Uterus (tissue), 4 donors: ENCODE data around the gene FAM53B. TPM values are rescaled to one million over a fixed set of nuclear protein-coding genes. Genes with fewer than 3 reads are reported as not detected.

ENCODE experiments used
- DNase-seq, 2 donors: peaks; one replicate each; pipeline ENCODE4 v3.0.0-alpha.2; 2019 to 2020
- H3K27ac ChIP-seq, 2 donors: fragments of 200-600 bp; sonication (generic); 1 replicate in 1 of 2; 2 replicates in 1 of 2; pipeline ENCODE4 v1.5.1; 2016 to 2018
- H3K27me3 ChIP-seq, 2 donors: fragments of 200-600 bp; sonication (generic); one replicate each; pipeline ENCODE4 v1.5.1; 2018 to 2019; ENCODE audit warnings: control low read depth in 1 of 2
- H3K36me3 ChIP-seq, 2 donors: fragments of 200-600 bp; sonication (generic); one replicate each; pipeline ENCODE4 v1.5.1; 2019; ENCODE audit warnings: control low read depth in 1 of 2
- H3K4me1 ChIP-seq, 2 donors: fragments of 200-600 bp; sonication (generic); one replicate each; pipeline ENCODE4 v1.5.1; 2018 to 2019; ENCODE audit warnings: control low read depth in 1 of 2
- H3K4me3 ChIP-seq, 2 donors: fragments of 200-600 bp; sonication (generic); 1 replicate in 1 of 2; 2 replicates in 1 of 2; pipeline ENCODE4 v1.5.1; 2018 to 2019; ENCODE audit warnings: mild to moderate bottlenecking in 1 of 2
- H3K9me3 ChIP-seq, 2 donors: fragments of 200-600 bp; sonication (generic); one replicate each; pipeline ENCODE4 v1.5.1; 2019; ENCODE audit warnings: control low read depth in 1 of 2
- POLR2A ChIP-seq, 2 donors: fragments of 450-650 bp; IDR thresholded peaks; one replicate each; pipeline ENCODE4 v1.6.1; 2016; ENCODE audit warnings: antibody characterized with exemption in 2 of 2, mild to moderate bottlenecking in 1 of 2, moderate library complexity in 1 of 2
- intact Hi-C: fragments of 100-400 bp; cut with DNase I; formaldehyde crosslinking; loops from one replicate; pipeline ENCODE4 v1.15.1; 2023; ENCODE audit warnings: low total_unique reads
- total RNA-seq, 4 donors: library from RNA; depleted of rRNA in 3 of 4; stranded (reverse); fragments of >200 nt in 3 of 4; gene quantifications; one replicate each; pipeline versions ENCODE4 v1.1.0 to v1.2.4, GENCODE V29; 2014 to 2023
- TF ChIP-seq, protein P1 (sequence below), 4 experiments: fragments of 200-600 bp in 2 of 4; fragments of 450-650 bp in 2 of 4; sonication (generic) in 2 of 4; IDR thresholded peaks; one replicate each; pipeline ENCODE4 v1.5.1; 2016 to 2019; ENCODE audit warnings: antibody characterized with exemption in 4 of 4, mild to moderate bottlenecking in 2 of 4, moderate library complexity in 1 of 4
- donor health status: DM: yes; HTN: yes; CAD: no.

The FAM53B gene
- total RNA-seq, 4 donors from 2014 or later: 10.9 to 94.3 (median 67.8) TPM

GRCh38 chr10:124719213-124719851, 24.8 kb downstream of the FAM53B start:
- no peak overlapping the region for H3K4me3 ChIP-seq
- H3K27me3 ChIP-seq: no peaks in the 10 kb centered on the region
- H3K36me3 ChIP-seq: no peaks in the 10 kb centered on the region
- H3K4me1 ChIP-seq: peaks cover 38 to 46% of the 10 kb centered on the region in 2 donors
- DNase-seq: peak in 1 of 2 donors; percentile 64
- no peaks in the 10 kb centered on the region for H3K9me3 ChIP-seq
- intact Hi-C loops: no loop called here
- peak overlapping the region; percentile 77 to 86 for H3K27ac ChIP-seq
- TF ChIP-seq, protein P1, sequence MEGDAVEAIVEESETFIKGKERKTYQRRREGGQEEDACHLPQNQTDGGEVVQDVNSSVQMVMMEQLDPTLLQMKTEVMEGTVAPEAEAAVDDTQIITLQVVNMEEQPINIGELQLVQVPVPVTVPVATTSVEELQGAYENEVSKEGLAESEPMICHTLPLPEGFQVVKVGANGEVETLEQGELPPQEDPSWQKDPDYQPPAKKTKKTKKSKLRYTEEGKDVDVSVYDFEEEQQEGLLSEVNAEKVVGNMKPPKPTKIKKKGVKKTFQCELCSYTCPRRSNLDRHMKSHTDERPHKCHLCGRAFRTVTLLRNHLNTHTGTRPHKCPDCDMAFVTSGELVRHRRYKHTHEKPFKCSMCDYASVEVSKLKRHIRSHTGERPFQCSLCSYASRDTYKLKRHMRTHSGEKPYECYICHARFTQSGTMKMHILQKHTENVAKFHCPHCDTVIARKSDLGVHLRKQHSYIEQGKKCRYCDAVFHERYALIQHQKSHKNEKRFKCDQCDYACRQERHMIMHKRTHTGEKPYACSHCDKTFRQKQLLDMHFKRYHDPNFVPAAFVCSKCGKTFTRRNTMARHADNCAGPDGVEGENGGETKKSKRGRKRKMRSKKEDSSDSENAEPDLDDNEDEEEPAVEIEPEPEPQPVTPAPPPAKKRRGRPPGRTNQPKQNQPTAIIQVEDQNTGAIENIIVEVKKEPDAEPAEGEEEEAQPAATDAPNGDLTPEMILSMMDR (IDR thresholded peaks at IDR 0.05): peak; percentile 15 to 45 (median 32)
- TF ChIP-seq POLR2A (IDR thresholded peaks at IDR 0.05): no peak

- no peaks in the 10 kb centered on the region for H3K27me3 ChIP-seq
- peaks cover 37 to 40% of the 10 kb centered on the region in 2 donors for H3K4me1 ChIP-seq
- H3K4me3 ChIP-seq: no peak overlapping the region
- no peak for TF ChIP-seq POLR2A (IDR thresholded peaks at IDR 0.05)
- TF ChIP-seq, protein P1 (IDR thresholded peaks at IDR 0.05): no peak
- peak in 1 of 2 donors; percentile 68 for DNase-seq
- peak overlapping the region; percentile 77 to 86 for H3K27ac ChIP-seq
- H3K36me3 ChIP-seq: no peaks in the 10 kb centered on the region
- intact Hi-C loops: no loop called here
- no peaks in the 10 kb centered on the region for H3K9me3 ChIP-seq
These were observed 26.1 kb downstream of the FAM53B start for GRCh38 chr10:124717911-124718741.

DNA sequence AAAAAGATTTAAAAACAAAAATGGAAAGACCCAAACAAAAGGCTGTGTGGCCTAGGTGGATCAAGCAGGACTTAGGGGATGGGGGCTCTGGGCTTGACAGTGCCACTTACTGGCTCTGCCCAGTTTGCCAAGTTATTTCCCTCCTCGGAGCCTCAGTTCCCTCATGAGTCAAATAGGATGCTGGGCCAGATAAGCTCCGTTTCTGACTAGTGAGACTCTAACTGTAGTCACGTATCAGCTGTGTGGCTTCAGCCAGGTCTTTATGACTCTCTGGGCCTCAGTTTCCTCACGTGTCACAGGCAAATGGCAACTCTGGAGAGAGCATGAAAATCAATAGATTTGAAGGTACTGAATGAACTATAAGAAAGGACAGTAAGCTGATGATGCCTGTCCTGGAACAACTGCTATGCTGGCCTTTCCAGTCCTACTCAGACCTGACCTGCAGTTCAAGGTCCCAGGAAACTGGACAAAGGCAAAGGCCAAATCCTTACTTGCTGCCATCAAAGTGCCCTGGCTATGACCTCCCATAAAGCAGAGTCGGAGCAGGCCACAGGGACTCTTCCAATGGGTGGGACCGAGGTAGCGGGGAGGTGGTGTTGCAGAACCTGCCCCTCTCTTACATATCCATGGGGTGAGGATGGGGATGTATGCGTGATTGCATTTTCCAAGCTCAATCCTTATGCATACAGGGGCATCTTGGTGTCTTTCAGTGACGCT, 27.0 kb downstream of the FAM53B start:
- Histone ChIP-seq H3K27ac (peak overlapping the region; percentile 77 to 86), H3K36me3 (no peaks in the 10 kb centered on the region), H3K4me3 (no peak overlapping the region), H3K27me3 (no peaks in the 10 kb centered on the region), H3K4me1 (peaks cover 31 to 48% of the 10 kb centered on the region in 2 donors), H3K9me3 (no peaks in the 10 kb centered on the region)
- intact Hi-C loops: no loop called here
- DNase-seq: no peak
- TF ChIP-seq, protein P1 (IDR thresholded peaks at IDR 0.05): no peak
- TF ChIP-seq POLR2A (IDR thresholded peaks at IDR 0.05): no peak

DNA sequence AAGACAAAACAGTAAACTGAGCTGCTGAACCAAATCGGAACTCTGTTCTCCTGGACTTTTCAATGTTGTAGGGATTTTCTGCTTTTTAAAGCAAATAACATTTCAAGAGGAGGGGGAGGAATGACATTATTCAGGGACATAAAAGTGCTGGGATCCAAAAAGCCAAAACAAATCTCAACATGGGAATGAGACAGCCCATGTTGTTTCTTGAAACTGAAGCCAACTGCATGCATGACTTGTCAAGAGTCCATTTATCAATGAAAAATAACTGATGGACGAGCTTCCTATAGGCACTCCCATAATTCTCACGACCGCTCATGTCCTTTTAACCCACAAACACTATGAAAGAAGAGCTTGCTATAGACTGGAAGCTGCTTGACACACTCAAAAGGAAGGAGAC, 27.8 kb downstream of the FAM53B start:
- Histone ChIP-seq H3K9me3 (no peaks in the 10 kb centered on the region), H3K27me3 (no peaks in the 10 kb centered on the region), H3K27ac (peak overlapping the region; percentile 77 to 86), H3K4me1 (peaks cover 27 to 46% of the 10 kb centered on the region in 2 donors), H3K4me3 (no peak overlapping the region), H3K36me3 (no peaks in the 10 kb centered on the region)
- intact Hi-C loops: no loop called here
- TF ChIP-seq, protein P1 (IDR thresholded peaks at IDR 0.05): no peak
- no peak for TF ChIP-seq POLR2A (IDR thresholded peaks at IDR 0.05)
- DNase-seq: no peak
